Ectodermal cell (in vitro differentiated cells): ENCODE measurements around the gene PDGFA.

Experiments
- H3K27ac ChIP-seq: 2 replicates; pipeline ENCODE4 v1.7.0; 2013; ENCODE audit warnings: mild to moderate bottlenecking, low read depth, low read length; ENCODE audit not compliant: insufficient read depth, poor library complexity, severe bottlenecking
- H3K27me3 ChIP-seq: 2 replicates; pipeline ENCODE4 v1.7.0; 2013; ENCODE audit warnings: mild to moderate bottlenecking, low read length; ENCODE audit not compliant: insufficient read depth, control insufficient read depth, poor library complexity, severe bottlenecking
- H3K36me3 ChIP-seq: one replicate; pipeline ENCODE4 v1.7.0; 2013; ENCODE audit warnings: low read length; ENCODE audit not compliant: control insufficient read depth, insufficient read depth
- H3K4me1 ChIP-seq: one replicate; pipeline ENCODE4 v1.7.0; 2013; ENCODE audit warnings: low read length; ENCODE audit not compliant: control insufficient read depth, insufficient read depth
- H3K4me3 ChIP-seq: 2 replicates; pipeline ENCODE4 v1.7.0; 2013; ENCODE audit warnings: low read depth, low read length, control low read depth; ENCODE audit not compliant: insufficient read depth
- H3K9me3 ChIP-seq: 2 replicates; pipeline ENCODE4 v1.7.0; 2013; ENCODE audit warnings: mild to moderate bottlenecking, low read length, moderate library complexity; ENCODE audit not compliant: control insufficient read depth
- WGBS, 2 experiments: methylation state at CpG; one replicate each; pipeline ENCODE4 v1.1.7; 2013; ENCODE audit warnings: missing lambda C conversion rate in 2 of 2; 5-methylcytosine and 5-hydroxymethylcytosine counted together

PDGFA gene

GRCh38 chr7:458511-459245 lies 61.0 kb downstream of the PDGFA start:
- H3K4me1 ChIP-seq = peaks cover 21% of the 10 kb centered on the region
- H3K27ac ChIP-seq = no peak overlapping the region
- H3K4me3 ChIP-seq = no peak overlapping the region
- no peaks in the 10 kb centered on the region for H3K9me3 ChIP-seq
- 95% methylated on average over 9 of the region's 9 CpGs for WGBS, 2 experiments
- no peaks in the 10 kb centered on the region for H3K36me3 ChIP-seq
- H3K27me3 ChIP-seq = no peaks in the 10 kb centered on the region

GRCh38 chr7:457814-458510 lies 61.7 kb downstream of the PDGFA start:
- peaks cover 5% of the 10 kb centered on the region for H3K27me3 ChIP-seq
- peaks cover 21% of the 10 kb centered on the region for H3K4me1 ChIP-seq
- H3K9me3 ChIP-seq = no peaks in the 10 kb centered on the region
- 93% methylated on average over 30 of the region's 30 CpGs for WGBS, 2 experiments
- no peak overlapping the region for H3K27ac ChIP-seq
- H3K36me3 ChIP-seq = no peaks in the 10 kb centered on the region
- H3K4me3 ChIP-seq = no peak overlapping the region

GRCh38 chr7:455110-455928 lies 64.3 kb downstream of the PDGFA start:
- peaks cover 20% of the 10 kb centered on the region for H3K4me1 ChIP-seq
- 91% methylated on average over 42 of the region's 42 CpGs for WGBS, 2 experiments

GRCh38 chr7:454356-455109 lies 65.1 kb downstream of the PDGFA start:
- 89% methylated on average over 56 of the region's 56 CpGs for WGBS, 2 experiments
- Histone ChIP-seq H3K36me3 (no peaks in the 10 kb centered on the region), H3K4me3 (no peak overlapping the region), H3K27ac (no peak overlapping the region), H3K4me1 (peaks cover 15% of the 10 kb centered on the region), H3K9me3 (no peaks in the 10 kb centered on the region), H3K27me3 (peaks cover 24% of the 10 kb centered on the region)

More at GRCh38 chr7:455110-455928, 64.3 kb downstream of the PDGFA start:
- H3K27ac ChIP-seq = no peak overlapping the region
- H3K4me3 ChIP-seq = no peak overlapping the region
- H3K27me3 ChIP-seq = peaks cover 24% of the 10 kb centered on the region
- H3K36me3 ChIP-seq = no peaks in the 10 kb centered on the region
- no peaks in the 10 kb centered on the region for H3K9me3 ChIP-seq

- no peaks in the 10 kb centered on the region for H3K36me3 ChIP-seq
Measured at GRCh38 chr7:453597-454306, 65.9 kb downstream of the PDGFA start.

GRCh38 chr7:452791-453455 lies 66.7 kb downstream of the PDGFA start:
- Histone ChIP-seq H3K4me3 (no peak overlapping the region), H3K4me1 (peaks cover 15% of the 10 kb centered on the region), H3K27me3 (peaks cover 24% of the 10 kb centered on the region), H3K27ac (no peak overlapping the region), H3K36me3 (no peaks in the 10 kb centered on the region), H3K9me3 (no peaks in the 10 kb centered on the region)
- 53 to 54% methylated on average over 21 of the region's 21 CpGs for WGBS, 2 experiments

More at GRCh38 chr7:453597-454306, 65.9 kb downstream of the PDGFA start:
- peaks cover 15% of the 10 kb centered on the region for H3K4me1 ChIP-seq
- no peak overlapping the region for H3K27ac ChIP-seq
- peaks cover 24% of the 10 kb centered on the region for H3K27me3 ChIP-seq
- WGBS, 2 experiments = 92 to 94% methylated on average over 27 of the region's 27 CpGs
- no peaks in the 10 kb centered on the region for H3K9me3 ChIP-seq
- H3K4me3 ChIP-seq = no peak overlapping the region

GRCh38 chr7:452226-452751 lies 67.4 kb downstream of the PDGFA start:
- Histone ChIP-seq H3K27me3 (peaks cover 24% of the 10 kb centered on the region), H3K36me3 (no peaks in the 10 kb centered on the region), H3K9me3 (no peaks in the 10 kb centered on the region), H3K4me3 (no peak overlapping the region), H3K4me1 (peaks cover 15% of the 10 kb centered on the region), H3K27ac (no peak overlapping the region)
- 15 to 16% methylated on average over 30 of the region's 30 CpGs for WGBS, 2 experiments

GRCh38 chr7:451255-452225 lies 68.1 kb downstream of the PDGFA start:
- no peak overlapping the region for H3K27ac ChIP-seq
- H3K36me3 ChIP-seq = no peaks in the 10 kb centered on the region
- no peaks in the 10 kb centered on the region for H3K9me3 ChIP-seq
- peaks cover 24% of the 10 kb centered on the region for H3K27me3 ChIP-seq
- peaks cover 15% of the 10 kb centered on the region for H3K4me1 ChIP-seq
- no peak overlapping the region for H3K4me3 ChIP-seq
- 8 to 10% methylated on average over 24 of the region's 24 CpGs for WGBS, 2 experiments
